Endothelial cell of hepatic sinusoid (primary cell): Measurements from ENCODE around the gene CFAP91.

Source experiments
- in situ Hi-C: cut with HindIII; loops from 2 replicates; pipeline ENCODE4 v1.10.0; 2017; ENCODE audit warnings: low sequenced_read_pairs

CFAP91 gene

DNA sequence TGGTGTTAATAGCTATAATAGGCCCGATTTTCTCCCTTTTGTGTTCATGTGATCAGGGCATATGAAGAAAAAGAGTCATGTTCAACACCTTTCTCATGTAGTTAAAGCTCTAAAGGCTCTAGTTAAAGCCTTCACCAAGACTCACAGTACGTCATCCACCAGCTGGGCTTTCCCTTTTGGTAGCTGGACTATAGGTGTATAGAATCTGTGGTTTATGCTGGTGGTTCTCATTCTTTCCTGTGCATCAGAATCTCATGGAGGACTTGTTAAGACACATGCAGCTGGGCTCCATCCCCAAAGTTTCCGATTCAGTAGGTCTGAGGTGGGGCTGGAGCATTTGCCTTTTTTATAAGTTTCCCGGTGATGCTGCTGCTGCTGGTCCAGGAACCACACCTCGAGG lies 31.0 kb downstream of the CFAP91 start:
- in situ Hi-C loops: no loop called here

- in situ Hi-C loops: no loop called here
These were observed 35.9 kb downstream of the CFAP91 start for GRCh38 chr3:119738741-119739140.

DNA sequence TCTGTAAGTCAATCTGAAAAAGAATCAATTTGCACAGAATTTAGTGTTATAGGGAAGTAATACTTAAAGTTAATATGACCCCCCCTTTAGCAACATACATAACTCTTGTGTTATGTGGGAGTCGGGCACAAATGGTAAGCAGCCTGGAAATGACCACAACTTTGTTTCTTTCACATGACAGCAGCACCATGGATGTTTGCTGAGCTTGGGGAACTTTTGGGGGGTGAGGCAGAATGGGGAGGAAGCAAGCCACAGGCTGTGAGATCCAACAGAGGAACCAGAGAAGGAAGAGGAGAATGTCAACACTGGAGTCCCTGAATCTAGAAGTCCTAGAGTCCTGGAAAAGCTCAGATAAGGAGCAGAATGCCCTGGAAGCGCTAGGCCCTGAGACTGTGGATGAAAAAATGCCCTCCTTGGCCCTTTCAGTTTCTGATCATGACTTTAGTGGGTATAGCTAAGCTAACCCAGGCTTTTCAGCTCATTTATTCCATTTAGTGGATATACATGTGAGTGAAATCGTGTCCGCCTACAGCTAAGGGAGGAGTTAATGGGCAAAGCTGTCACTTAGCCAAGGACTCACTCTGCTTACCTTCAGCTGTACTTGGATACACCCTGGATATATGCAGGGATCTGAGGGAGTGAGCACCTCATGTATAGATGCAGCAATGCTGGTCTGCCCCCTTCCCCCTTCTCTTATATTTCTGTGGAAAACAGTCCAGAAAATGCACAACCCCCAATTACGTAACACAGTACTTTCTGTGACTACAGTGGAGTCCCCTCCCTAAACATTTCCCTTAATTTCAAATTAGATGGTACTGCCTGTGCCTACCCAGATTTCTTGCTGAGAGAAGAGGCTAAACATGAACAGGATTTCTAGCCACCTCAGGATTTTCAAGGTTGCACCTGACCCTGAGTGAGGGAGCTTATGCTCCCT lies 39.1 kb downstream of the CFAP91 start:
- in situ Hi-C loops: no loop called here

- in situ Hi-C loops: no loop called here
These were observed 41.1 kb downstream of the CFAP91 start for GRCh38 chr3:119743921-119744320.

DNA sequence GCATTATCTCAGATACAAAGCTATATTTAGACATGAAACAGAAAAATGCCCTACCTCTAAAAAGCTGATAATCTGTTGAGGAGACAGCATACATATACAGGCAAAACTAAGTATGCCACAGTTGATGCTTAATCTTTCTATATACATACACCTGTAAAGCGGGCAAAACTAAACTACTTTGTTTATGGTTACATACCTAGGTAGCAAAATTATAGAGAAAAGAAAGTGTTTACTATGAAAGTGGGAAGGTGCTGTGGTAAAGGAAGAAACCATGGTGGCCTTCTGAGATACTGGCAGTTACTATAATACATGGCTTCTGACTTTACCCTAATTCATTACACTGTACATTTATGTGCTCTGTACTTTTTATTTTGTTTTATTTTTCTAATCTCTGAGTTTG lies 43.1 kb downstream of the CFAP91 start:
- in situ Hi-C loops: no loop called here

DNA sequence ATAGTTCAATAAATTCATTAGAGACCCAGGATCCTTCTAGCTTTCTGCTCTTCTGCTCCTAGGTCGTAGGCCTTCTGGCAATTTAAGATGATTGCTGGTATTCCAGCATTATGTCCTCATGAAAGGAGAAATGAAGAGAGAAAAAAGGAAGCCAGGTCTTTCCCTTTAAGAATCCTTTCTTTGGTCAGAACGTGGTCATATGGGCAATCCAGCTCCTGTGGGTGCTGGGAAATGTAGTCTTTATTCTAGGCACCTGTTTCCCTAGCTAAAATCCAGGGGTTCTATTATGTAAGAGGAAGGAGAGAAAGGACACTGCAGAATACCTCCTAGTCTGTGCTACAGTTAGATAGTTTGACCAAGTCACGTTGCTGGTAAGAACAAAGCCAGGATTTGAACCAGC lies 43.6 kb downstream of the CFAP91 start:
- in situ Hi-C loops: no loop called here

- in situ Hi-C loops: no loop called here
These were observed 44.5 kb downstream of the CFAP91 start for GRCh38 chr3:119747357-119747756.

- in situ Hi-C loops: no loop called here
These were observed 46.2 kb downstream of the CFAP91 start for GRCh38 chr3:119748991-119749390.

DNA sequence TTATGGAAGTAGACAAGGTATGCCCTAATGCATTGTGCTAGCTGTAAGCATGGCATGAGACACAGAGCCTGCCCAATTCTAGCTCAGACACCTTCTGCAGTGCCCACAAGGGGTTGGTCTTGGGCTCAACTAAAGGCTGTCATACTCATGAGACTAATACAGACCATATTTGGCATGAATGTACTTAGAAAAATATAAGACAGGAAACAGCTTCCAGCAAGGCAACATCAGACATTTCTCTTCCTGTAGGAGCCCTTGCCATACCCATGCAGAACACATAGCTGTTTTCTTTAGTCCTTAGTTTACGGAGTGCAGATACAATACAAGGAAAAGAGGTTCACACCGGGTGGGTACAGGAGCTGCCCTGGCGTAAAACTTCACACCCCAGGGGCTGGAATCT lies 48.6 kb downstream of the CFAP91 start:
- in situ Hi-C loops: no loop called here
